A673 (cell line): ENCODE results near the gene RIBC2.

Experiments used
- EZH2 ChIP-seq: fragments of 200-600 bp; sonication (generic); IDR thresholded peaks from 2 replicates; pipeline ENCODE4 v1.6.1; 2017; ENCODE audit warnings: borderline replicate concordance, low read depth, mild to moderate bottlenecking, mixed read lengths, antibody characterized with exemption, low read length; ENCODE audit not compliant: poor library complexity, severe bottlenecking
- TF ChIP-seq, protein P1 (sequence below): fragments of 300-800, 200-600 bp; sonication (generic); conservative IDR thresholded peaks from 2 replicates; pipeline ENCODE4 v1.5.1; 2017; ENCODE audit warnings: low read depth, mild to moderate bottlenecking, antibody characterized with exemption, low read length, moderate library complexity, mixed read lengths

DNA sequence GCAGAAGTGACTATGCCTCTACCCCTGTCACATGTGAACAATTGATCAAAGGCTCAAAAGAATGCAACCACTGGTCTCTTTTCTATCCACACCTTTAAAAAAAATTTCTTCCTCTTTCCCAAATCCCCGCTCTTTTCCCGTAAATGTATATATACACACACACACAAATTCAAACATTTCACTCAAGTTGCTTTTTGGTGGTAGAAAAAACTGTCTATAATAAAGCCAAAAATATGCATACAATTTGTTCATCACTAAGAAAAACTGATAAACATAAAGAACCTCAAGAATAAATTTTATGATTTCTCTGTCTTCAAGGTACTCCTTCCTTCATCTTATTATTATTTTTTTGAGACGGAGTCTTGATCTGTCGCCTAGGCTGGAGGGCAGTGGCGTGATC lies 5.7 kb upstream of the RIBC2 start:
- TF ChIP-seq, protein P1, sequence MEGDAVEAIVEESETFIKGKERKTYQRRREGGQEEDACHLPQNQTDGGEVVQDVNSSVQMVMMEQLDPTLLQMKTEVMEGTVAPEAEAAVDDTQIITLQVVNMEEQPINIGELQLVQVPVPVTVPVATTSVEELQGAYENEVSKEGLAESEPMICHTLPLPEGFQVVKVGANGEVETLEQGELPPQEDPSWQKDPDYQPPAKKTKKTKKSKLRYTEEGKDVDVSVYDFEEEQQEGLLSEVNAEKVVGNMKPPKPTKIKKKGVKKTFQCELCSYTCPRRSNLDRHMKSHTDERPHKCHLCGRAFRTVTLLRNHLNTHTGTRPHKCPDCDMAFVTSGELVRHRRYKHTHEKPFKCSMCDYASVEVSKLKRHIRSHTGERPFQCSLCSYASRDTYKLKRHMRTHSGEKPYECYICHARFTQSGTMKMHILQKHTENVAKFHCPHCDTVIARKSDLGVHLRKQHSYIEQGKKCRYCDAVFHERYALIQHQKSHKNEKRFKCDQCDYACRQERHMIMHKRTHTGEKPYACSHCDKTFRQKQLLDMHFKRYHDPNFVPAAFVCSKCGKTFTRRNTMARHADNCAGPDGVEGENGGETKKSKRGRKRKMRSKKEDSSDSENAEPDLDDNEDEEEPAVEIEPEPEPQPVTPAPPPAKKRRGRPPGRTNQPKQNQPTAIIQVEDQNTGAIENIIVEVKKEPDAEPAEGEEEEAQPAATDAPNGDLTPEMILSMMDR, result no peak
- no peak for TF ChIP-seq EZH2
